Suprapubic skin (tissue), 3 donors: ENCODE results near the gene NARS2.

Source experiments
- EP300 ChIP-seq: sonication (generic); formaldehyde crosslinking; IDR thresholded peaks from one replicate; pipeline ENCODE4 v1.6.1; 2017; ENCODE audit warnings: antibody characterized with exemption
- TF ChIP-seq, protein P1 (sequence below), 2 donors: fragments of 200-600 bp in 1 of 2; fragments of 450-650 bp in 1 of 2; sonication (generic) in 1 of 2; IDR thresholded peaks; one replicate each; pipeline ENCODE4 v1.5.1; 2016 to 2019; ENCODE audit warnings: antibody characterized with exemption in 2 of 2, mild to moderate bottlenecking in 1 of 2, moderate library complexity in 1 of 2

DNA sequence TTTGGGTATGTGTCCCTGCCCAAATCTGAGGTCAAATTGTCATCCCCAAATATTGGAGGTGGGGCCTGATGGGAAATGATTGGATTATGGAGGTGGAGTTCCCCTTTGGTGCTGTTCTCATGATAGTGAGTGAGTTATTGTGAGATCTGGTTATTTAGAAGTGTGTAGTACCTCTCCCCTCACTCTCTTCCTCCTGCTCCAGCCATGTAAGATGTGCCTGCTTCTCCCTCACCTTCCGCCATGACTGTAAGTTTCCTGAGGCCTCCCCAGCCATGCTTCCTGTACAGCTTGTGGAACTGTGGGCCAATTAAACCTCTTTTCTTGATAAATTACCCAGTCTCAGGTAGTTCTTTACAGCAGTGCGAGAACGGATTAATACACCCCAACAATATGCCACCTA lies 166.0 kb downstream of the NARS2 start:
- TF ChIP-seq, protein P1, sequence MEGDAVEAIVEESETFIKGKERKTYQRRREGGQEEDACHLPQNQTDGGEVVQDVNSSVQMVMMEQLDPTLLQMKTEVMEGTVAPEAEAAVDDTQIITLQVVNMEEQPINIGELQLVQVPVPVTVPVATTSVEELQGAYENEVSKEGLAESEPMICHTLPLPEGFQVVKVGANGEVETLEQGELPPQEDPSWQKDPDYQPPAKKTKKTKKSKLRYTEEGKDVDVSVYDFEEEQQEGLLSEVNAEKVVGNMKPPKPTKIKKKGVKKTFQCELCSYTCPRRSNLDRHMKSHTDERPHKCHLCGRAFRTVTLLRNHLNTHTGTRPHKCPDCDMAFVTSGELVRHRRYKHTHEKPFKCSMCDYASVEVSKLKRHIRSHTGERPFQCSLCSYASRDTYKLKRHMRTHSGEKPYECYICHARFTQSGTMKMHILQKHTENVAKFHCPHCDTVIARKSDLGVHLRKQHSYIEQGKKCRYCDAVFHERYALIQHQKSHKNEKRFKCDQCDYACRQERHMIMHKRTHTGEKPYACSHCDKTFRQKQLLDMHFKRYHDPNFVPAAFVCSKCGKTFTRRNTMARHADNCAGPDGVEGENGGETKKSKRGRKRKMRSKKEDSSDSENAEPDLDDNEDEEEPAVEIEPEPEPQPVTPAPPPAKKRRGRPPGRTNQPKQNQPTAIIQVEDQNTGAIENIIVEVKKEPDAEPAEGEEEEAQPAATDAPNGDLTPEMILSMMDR (IDR thresholded peaks at IDR 0.05), result no peak
- TF ChIP-seq EP300, result no peak
